Osteoblast (primary cell): ENCODE data around the gene SELENOP. TPM values are rescaled to one million over a fixed set of nuclear protein-coding genes. Genes with fewer than 3 reads are reported as not detected.

Source experiments
- DNase-seq: peaks from one replicate; pipeline ENCODE4 v3.0.0; 2011; ENCODE audit warnings: low spot score, mixed read lengths; ENCODE audit not compliant: insufficient read length; ENCODE audit errors: missing footprints
- H2AFZ ChIP-seq: 2 replicates; pipeline ENCODE4 v1.6.0; 2011; ENCODE audit warnings: mild to moderate bottlenecking, low read length
- H3K27ac ChIP-seq: 2 replicates; pipeline ENCODE4 v1.5.1; 2011; ENCODE audit warnings: mild to moderate bottlenecking, low read depth, low read length, moderate library complexity
- H3K27me3 ChIP-seq: 2 replicates; pipeline ENCODE4 v1.6.0; 2012; ENCODE audit warnings: mild to moderate bottlenecking, control low read depth, inconsistent platforms, low read length, moderate library complexity; ENCODE audit not compliant: insufficient read depth
- H3K36me3 ChIP-seq: 2 replicates; pipeline ENCODE4 v1.5.1; 2011; ENCODE audit warnings: mild to moderate bottlenecking, low read length, control low read depth, moderate library complexity; ENCODE audit not compliant: insufficient read depth
- H3K4me1 ChIP-seq: 2 replicates; pipeline ENCODE4 v1.5.1; 2011; ENCODE audit warnings: mild to moderate bottlenecking, low read length, control low read depth, moderate library complexity; ENCODE audit not compliant: insufficient read depth
- H3K4me2 ChIP-seq: 2 replicates; pipeline ENCODE4 v1.6.0; 2011; ENCODE audit warnings: mild to moderate bottlenecking, low read length; ENCODE audit not compliant: insufficient read depth
- H3K4me3 ChIP-seq: fragments of 200-600 bp; sonication (generic); 3 replicates; pipeline ENCODE4 v1.5.1; 2012; ENCODE audit warnings: mild to moderate bottlenecking, low read length, inconsistent platforms; ENCODE audit not compliant: insufficient read depth
- H3K79me2 ChIP-seq: 2 replicates; pipeline ENCODE4 v1.6.0; 2012; ENCODE audit warnings: mild to moderate bottlenecking, low read length, control low read depth, inconsistent platforms; ENCODE audit not compliant: insufficient read depth
- H3K9me3 ChIP-seq: 2 replicates; pipeline ENCODE4 v1.5.1; 2011; ENCODE audit warnings: low read depth, low read length, control low read depth
- H4K20me1 ChIP-seq: 2 replicates; pipeline ENCODE4 v1.6.0; 2012; ENCODE audit warnings: mild to moderate bottlenecking, low read length, control low read depth; ENCODE audit not compliant: insufficient read depth
- total RNA-seq: library from RNA; depleted of rRNA; stranded (reverse); fragments of >200 nt; gene quantifications from 2 replicates; pipeline ENCODE4 v1.2.3, GENCODE V29; 2012
- TF ChIP-seq, protein P1 (sequence below): IDR thresholded peaks from 2 replicates; pipeline ENCODE4 v1.5.1; 2011; ENCODE audit warnings: mild to moderate bottlenecking, low read depth, low read length, moderate library complexity; ENCODE audit errors: extremely low read depth

Gene SELENOP
- total RNA-seq, 1 donor = 171 TPM

DNA sequence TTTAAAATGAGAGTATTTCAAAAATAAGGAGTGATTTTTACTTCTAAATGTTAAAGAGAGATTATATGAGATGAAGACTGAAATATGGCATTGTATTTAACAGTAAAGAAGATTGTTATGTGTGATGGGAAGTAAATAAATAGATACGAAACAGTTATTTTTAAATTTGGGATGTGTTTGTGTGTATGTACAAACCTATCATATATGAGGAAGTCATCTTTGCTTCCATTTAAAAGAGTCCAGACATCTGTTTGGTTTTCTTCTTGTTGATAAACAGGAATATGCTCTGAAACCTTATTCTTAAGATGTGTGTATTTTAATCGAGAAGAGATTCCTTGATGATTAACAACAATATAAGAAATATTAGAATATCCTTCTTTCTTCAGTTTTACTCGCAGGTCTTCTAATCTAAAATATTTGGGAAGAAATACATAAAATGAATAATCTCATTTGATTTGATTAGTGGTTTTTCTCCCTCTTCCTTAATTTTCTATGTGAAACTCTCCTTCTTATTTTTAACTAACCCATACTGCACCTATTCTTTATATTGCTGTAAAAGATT is 4.9 kb downstream of the SELENOP start:
- DNase-seq = no peak
- H4K20me1 ChIP-seq = no peaks in the 10 kb centered on the region
- no peak overlapping the region for H2AFZ ChIP-seq
- H3K4me1 ChIP-seq = peaks cover 6% of the 10 kb centered on the region
- no peaks in the 10 kb centered on the region for H3K36me3 ChIP-seq
- TF ChIP-seq, protein P1, sequence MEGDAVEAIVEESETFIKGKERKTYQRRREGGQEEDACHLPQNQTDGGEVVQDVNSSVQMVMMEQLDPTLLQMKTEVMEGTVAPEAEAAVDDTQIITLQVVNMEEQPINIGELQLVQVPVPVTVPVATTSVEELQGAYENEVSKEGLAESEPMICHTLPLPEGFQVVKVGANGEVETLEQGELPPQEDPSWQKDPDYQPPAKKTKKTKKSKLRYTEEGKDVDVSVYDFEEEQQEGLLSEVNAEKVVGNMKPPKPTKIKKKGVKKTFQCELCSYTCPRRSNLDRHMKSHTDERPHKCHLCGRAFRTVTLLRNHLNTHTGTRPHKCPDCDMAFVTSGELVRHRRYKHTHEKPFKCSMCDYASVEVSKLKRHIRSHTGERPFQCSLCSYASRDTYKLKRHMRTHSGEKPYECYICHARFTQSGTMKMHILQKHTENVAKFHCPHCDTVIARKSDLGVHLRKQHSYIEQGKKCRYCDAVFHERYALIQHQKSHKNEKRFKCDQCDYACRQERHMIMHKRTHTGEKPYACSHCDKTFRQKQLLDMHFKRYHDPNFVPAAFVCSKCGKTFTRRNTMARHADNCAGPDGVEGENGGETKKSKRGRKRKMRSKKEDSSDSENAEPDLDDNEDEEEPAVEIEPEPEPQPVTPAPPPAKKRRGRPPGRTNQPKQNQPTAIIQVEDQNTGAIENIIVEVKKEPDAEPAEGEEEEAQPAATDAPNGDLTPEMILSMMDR = no peak
- no peak overlapping the region for H3K4me3 ChIP-seq
- H3K27me3 ChIP-seq = no peaks in the 10 kb centered on the region
- no peak overlapping the region for H3K27ac ChIP-seq
- no peak overlapping the region for H3K4me2 ChIP-seq
- no peaks in the 10 kb centered on the region for H3K79me2 ChIP-seq
- H3K9me3 ChIP-seq = no peaks in the 10 kb centered on the region

DNA sequence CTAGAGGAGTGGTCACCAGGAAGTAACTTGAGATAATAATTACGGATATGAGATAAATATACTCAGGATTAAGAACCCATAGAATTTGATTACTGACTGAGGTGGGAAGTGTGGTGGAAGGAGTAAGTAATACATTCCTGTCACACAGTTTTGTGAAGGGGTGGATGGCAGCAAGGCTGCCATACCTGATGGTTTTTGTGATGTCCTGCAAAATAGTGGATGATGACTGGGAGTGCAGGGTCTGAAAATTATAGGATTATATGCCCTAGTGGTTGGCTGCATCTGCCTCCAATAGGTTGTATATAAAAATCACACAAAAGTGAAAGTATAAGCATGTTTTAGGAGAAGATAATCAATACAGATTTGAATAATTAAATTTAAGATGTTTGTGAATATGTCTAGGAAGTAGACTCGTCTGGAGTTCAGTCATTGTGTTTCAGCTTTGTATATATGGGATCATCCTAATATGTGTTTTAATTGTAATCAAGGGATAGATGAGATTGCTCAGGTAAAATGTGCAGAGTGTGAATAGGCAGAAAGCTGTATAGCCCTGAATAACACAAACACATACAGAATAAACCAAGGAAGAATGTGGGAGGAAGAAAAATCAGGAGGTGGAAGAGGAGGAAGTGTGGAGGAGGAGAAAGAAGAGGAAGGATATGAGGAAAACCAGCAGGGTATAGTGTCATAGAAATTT is 5.5 kb downstream of the SELENOP start:
- no peak overlapping the region for H2AFZ ChIP-seq
- TF ChIP-seq, protein P1 = no peak

DNA sequence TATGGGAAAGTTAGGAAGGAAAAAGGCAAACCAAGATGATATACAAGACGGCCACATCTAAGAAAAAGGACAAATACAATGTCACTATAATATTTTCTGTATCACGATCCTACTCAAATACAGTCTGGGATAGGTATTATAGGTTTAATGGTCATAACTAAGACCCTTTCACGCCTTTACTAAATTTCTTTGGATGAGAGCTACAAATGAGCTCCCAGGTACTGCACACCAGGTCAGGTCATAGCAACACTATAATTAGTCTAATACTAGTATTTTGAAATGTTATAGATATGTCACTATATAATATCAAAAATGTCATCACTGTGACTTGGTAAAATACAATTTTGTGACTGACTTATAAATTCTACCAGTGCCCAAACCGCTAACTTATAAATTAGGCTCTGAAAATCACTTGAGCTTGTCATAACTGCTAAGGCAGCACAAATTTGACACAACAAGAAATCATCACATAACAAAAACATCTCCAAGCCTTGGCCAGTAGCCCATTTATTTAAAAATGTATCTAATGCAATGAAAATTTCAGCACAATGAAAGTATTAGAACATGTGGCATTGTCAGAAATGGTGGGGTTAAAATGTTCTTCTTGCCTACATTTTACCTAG is 6.9 kb downstream of the SELENOP start:
- Histone ChIP-seq H3K79me2 (no peaks in the 10 kb centered on the region), H3K4me3 (no peak overlapping the region), H3K36me3 (no peaks in the 10 kb centered on the region), H3K4me1 (peaks cover 5% of the 10 kb centered on the region), H3K27ac (no peak overlapping the region), H3K9me3 (no peaks in the 10 kb centered on the region), H3K4me2 (no peak overlapping the region), H2AFZ (no peak overlapping the region), H3K27me3 (no peaks in the 10 kb centered on the region), H4K20me1 (no peaks in the 10 kb centered on the region)
- DNase-seq = no peak
- TF ChIP-seq, protein P1 = no peak

More for the DNA sequence above, 5.5 kb downstream of the SELENOP start:
- no peak overlapping the region for H3K4me3 ChIP-seq
- no peaks in the 10 kb centered on the region for H3K36me3 ChIP-seq
- H4K20me1 ChIP-seq = no peaks in the 10 kb centered on the region
- H3K4me2 ChIP-seq = no peak overlapping the region
- H3K79me2 ChIP-seq = no peaks in the 10 kb centered on the region
- no peaks in the 10 kb centered on the region for H3K27me3 ChIP-seq
- no peak for DNase-seq
- H3K9me3 ChIP-seq = no peaks in the 10 kb centered on the region
- no peak overlapping the region for H3K27ac ChIP-seq
- peaks cover 5% of the 10 kb centered on the region for H3K4me1 ChIP-seq

DNA sequence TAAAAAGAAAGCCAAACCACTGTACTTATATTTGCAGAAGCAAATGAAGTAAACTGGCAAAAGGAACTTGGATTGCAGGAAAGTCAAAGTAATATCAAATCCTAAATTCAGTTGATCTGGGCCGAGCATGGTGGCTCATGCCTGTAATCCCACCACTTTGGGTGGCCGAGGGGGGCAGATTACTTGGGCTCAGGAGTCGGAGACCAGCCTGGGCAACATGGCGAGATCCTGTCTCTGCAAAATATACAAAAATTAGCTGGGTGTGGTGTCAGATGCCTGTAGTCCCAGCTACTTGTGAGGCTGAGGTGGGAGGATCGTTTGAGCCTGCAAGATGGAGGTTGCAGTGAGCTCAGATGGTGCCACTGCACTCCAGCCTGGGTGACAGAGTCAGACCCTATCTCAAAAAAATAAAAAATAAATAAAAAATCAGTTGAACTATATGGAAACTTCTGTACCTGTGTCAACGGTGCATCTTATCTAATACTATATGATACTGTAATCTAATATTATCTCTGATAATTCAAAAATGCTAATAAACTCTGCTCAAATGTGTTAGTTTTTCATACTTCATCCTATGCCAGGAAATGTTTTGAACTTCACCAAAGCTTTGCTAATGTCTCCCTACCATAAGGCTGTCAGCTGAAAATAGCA is 10.1 kb downstream of the SELENOP start:
- Histone ChIP-seq H2AFZ (no peak overlapping the region), H3K27me3 (no peaks in the 10 kb centered on the region), H3K27ac (no peak overlapping the region), H3K9me3 (peaks cover 3% of the 10 kb centered on the region), H4K20me1 (no peaks in the 10 kb centered on the region), H3K4me1 (no peaks in the 10 kb centered on the region), H3K79me2 (no peaks in the 10 kb centered on the region), H3K4me3 (no peak overlapping the region), H3K36me3 (no peaks in the 10 kb centered on the region), H3K4me2 (no peak overlapping the region)
- DNase-seq = no peak
- TF ChIP-seq, protein P1 = no peak
